ENCODE measurements around the gene NWD2. TPM values are rescaled to one million over a fixed set of nuclear protein-coding genes. Genes with fewer than 3 reads are reported as not detected.

Gene NWD2
- total RNA-seq, 2 experiments from 2014 or later, result not detected

- no peak for ATAC-seq (ENCODE audit: poor library complexity)
Observed at GRCh38 chr4:37471093-37471492, 226.6 kb downstream of the NWD2 start.

GRCh38 chr4:37471971-37472370 lies 227.4 kb downstream of the NWD2 start:
- TF ChIP-seq CTCF (IDR thresholded peaks at IDR 0.05), result no peak
- CTCF ChIA-PET, result no interaction called here
- H3K9me3 Mint-ChIP-seq, result no peaks in the 10 kb centered on the region

More at GRCh38 chr4:37471093-37471492, 226.6 kb downstream of the NWD2 start:
- no peak overlapping the region for H3K4me3 ChIP-seq (ENCODE audit: low read length)
- H3K4me1 ChIP-seq (ENCODE audit: insufficient read depth, low read length), result no peaks in the 10 kb centered on the region
- ChIA-PET CTCF (interaction anchor here (0.5 kb wide), 1 partner anchor 736 kb away, joined by 3 read pairs; no protein-coding TSS in a partner anchor), POLR2A (no interaction called here)
- peaks cover 4 to 24% of the 10 kb centered on the region in 2 experiments for H3K27me3 ChIP-seq (ENCODE audit: control insufficient read depth in 1 of 2, insufficient read depth in 2 of 2, low read length in 2 of 2)
- Mint-ChIP-seq H3K36me3 (ENCODE audit: low read depth) (no peaks in the 10 kb centered on the region), H3K4me1 (ENCODE audit: low read depth) (no peaks in the 10 kb centered on the region), H3K27ac (no peak overlapping the region), H3K27me3 (peaks cover 25% of the 10 kb centered on the region), H3K9me3 (no peaks in the 10 kb centered on the region), H3K4me3 (no peak overlapping the region)
- no peaks in the 10 kb centered on the region for H3K9me3 ChIP-seq (ENCODE audit: control insufficient read depth in 1 of 2, insufficient read depth in 1 of 2, low read length in 2 of 2)
- no peak for TF ChIP-seq CTCF (IDR thresholded peaks at IDR 0.05)
- no peak for DNase-seq
- no peak overlapping the region for H3K27ac ChIP-seq (ENCODE audit: low read depth in 1 of 2, low read length in 2 of 2)
- no peaks in the 10 kb centered on the region for H3K36me3 ChIP-seq (ENCODE audit: insufficient read depth, low read length)
- intact Hi-C loops (cut with DNase I, micrococcal nuclease), result no loop called here

GRCh38 chr4:37473807-37474206 lies 229.3 kb downstream of the NWD2 start:
- TF ChIP-seq CTCF (IDR thresholded peaks at IDR 0.05), result no peak
- Histone ChIP-seq H3K27ac (ENCODE audit: low read depth in 1 of 2, low read length in 2 of 2) (no peak overlapping the region), H3K27me3 (ENCODE audit: control insufficient read depth in 1 of 2, insufficient read depth in 2 of 2, low read length in 2 of 2) (peaks cover 4 to 24% of the 10 kb centered on the region in 2 experiments), H3K4me3 (ENCODE audit: low read length) (no peak overlapping the region), H3K9me3 (ENCODE audit: control insufficient read depth in 1 of 2, insufficient read depth in 1 of 2, low read length in 2 of 2) (no peaks in the 10 kb centered on the region), H3K36me3 (ENCODE audit: insufficient read depth, low read length) (no peaks in the 10 kb centered on the region), H3K4me1 (ENCODE audit: insufficient read depth, low read length) (no peaks in the 10 kb centered on the region)
- no peaks in the 10 kb centered on the region for H3K4me1 Mint-ChIP-seq (ENCODE audit: low read depth)
- DNase-seq, result no peak
- CTCF ChIA-PET, result no interaction called here
- intact Hi-C loops (cut with DNase I, micrococcal nuclease), result no loop called here
- no peak overlapping the region for H3K4me3 Mint-ChIP-seq
- ATAC-seq (ENCODE audit: poor library complexity), result no peak
- POLR2A ChIA-PET, result no interaction called here
- H3K9me3 Mint-ChIP-seq, result no peaks in the 10 kb centered on the region
- H3K36me3 Mint-ChIP-seq (ENCODE audit: low read depth), result no peaks in the 10 kb centered on the region
- no peak overlapping the region for H3K27ac Mint-ChIP-seq
- peaks cover 46% of the 10 kb centered on the region for H3K27me3 Mint-ChIP-seq

More at GRCh38 chr4:37471971-37472370, 227.4 kb downstream of the NWD2 start:
- peaks cover 32% of the 10 kb centered on the region for H3K27me3 Mint-ChIP-seq
- Histone ChIP-seq H3K36me3 (ENCODE audit: insufficient read depth, low read length) (no peaks in the 10 kb centered on the region), H3K4me3 (ENCODE audit: low read length) (no peak overlapping the region), H3K27me3 (ENCODE audit: control insufficient read depth in 1 of 2, insufficient read depth in 2 of 2, low read length in 2 of 2) (peaks cover 4 to 24% of the 10 kb centered on the region in 2 experiments), H3K4me1 (ENCODE audit: insufficient read depth, low read length) (no peaks in the 10 kb centered on the region), H3K27ac (ENCODE audit: low read depth in 1 of 2, low read length in 2 of 2) (no peak overlapping the region), H3K9me3 (ENCODE audit: control insufficient read depth in 1 of 2, insufficient read depth in 1 of 2, low read length in 2 of 2) (no peaks in the 10 kb centered on the region)
- ATAC-seq (ENCODE audit: poor library complexity) (no peak), DNase-seq (peak in 2 of 14 experiments; percentile 21 to 32)
- POLR2A ChIA-PET, result no interaction called here
- H3K4me1 Mint-ChIP-seq (ENCODE audit: low read depth), result no peaks in the 10 kb centered on the region
- H3K4me3 Mint-ChIP-seq, result no peak overlapping the region
- intact Hi-C loops (cut with DNase I, micrococcal nuclease), result no loop called here
- no peaks in the 10 kb centered on the region for H3K36me3 Mint-ChIP-seq (ENCODE audit: low read depth)
- no peak overlapping the region for H3K27ac Mint-ChIP-seq

Measured in CD4-positive, alpha-beta T cell (primary cell).